GM23248 (cell line): ENCODE data around the gene TBC1D30. TPM values are rescaled to one million over a fixed set of nuclear protein-coding genes. Genes with fewer than 3 reads are reported as not detected.
"Not testable (repeated sequence)": the region's sequence is repeated elsewhere in the genome, so short reads cannot be mapped to it uniquely, and the experiment has no call there.

Experiments
- DNase-seq: peaks from one replicate; pipeline ENCODE4 v3.0.0-alpha.2; 2015
- H2AFZ ChIP-seq: fragments of 200-600 bp; sonication (generic); 2 replicates; pipeline ENCODE4 v1.6.1; 2016; ENCODE audit warnings: antibody characterized with exemption
- H3F3A ChIP-seq: fragments of 200-600 bp; sonication (generic); 2 replicates; pipeline ENCODE4 v1.6.1; 2016; ENCODE audit warnings: mild to moderate bottlenecking, antibody characterized with exemption, mixed run types; ENCODE audit not compliant: insufficient read depth
- H3K27ac ChIP-seq: fragments of 200-600 bp; sonication (generic); 2 replicates; pipeline ENCODE4 v1.5.1; 2016; ENCODE audit warnings: mild to moderate bottlenecking
- H3K27me3 ChIP-seq: fragments of 200-600 bp; sonication (generic); replicated peaks from 2 replicates; pipeline ENCODE4 v1.6.1; 2016; ENCODE audit warnings: mild to moderate bottlenecking; ENCODE audit not compliant: insufficient read depth
- H3K36me3 ChIP-seq: fragments of 200-600 bp; sonication (generic); 2 replicates; pipeline ENCODE4 v1.6.1; 2016; ENCODE audit warnings: low read depth, mild to moderate bottlenecking
- H3K4me1 ChIP-seq: fragments of 200-600 bp; sonication (generic); 2 replicates; pipeline ENCODE4 v1.6.1; 2016; ENCODE audit warnings: mild to moderate bottlenecking; ENCODE audit not compliant: insufficient read depth
- H3K4me2 ChIP-seq: fragments of 200-600 bp; sonication (generic); one replicate; pipeline ENCODE4 v1.6.1; 2016; ENCODE audit warnings: mild to moderate bottlenecking; ENCODE audit not compliant: unreplicated experiment
- H3K4me3 ChIP-seq: fragments of 200-600 bp; sonication (generic); 2 replicates; pipeline ENCODE4 v1.5.1; 2016; ENCODE audit warnings: mild to moderate bottlenecking
- H3K79me2 ChIP-seq: fragments of 200-600 bp; sonication (generic); 2 replicates; pipeline ENCODE4 v1.6.1; 2016; ENCODE audit warnings: mild to moderate bottlenecking; ENCODE audit not compliant: insufficient read depth
- H3K9ac ChIP-seq: fragments of 200-600 bp; sonication (generic); 2 replicates; pipeline ENCODE4 v1.6.1; 2016; ENCODE audit warnings: mild to moderate bottlenecking
- H3K9me2 ChIP-seq: fragments of 200-600 bp; sonication (generic); 2 replicates; pipeline ENCODE4 v1.6.1; 2016; ENCODE audit warnings: mixed run types, mild to moderate bottlenecking, moderate library complexity; ENCODE audit not compliant: insufficient read depth
- H3K9me3 ChIP-seq: fragments of 200-600 bp; sonication (generic); one replicate; pipeline ENCODE4 v1.6.1; 2017; ENCODE audit warnings: low read depth
- H4K20me1 ChIP-seq: fragments of 200-600 bp; sonication (generic); 2 replicates; pipeline ENCODE4 v1.6.0; 2016; ENCODE audit not compliant: insufficient read depth
- EZH2 ChIP-seq: fragments of 200-600 bp; sonication (generic); IDR thresholded peaks from 2 replicates; pipeline ENCODE4 v1.6.1; 2018; ENCODE audit warnings: antibody characterized with exemption, mild to moderate bottlenecking; ENCODE audit not compliant: insufficient read depth, poor library complexity, severe bottlenecking
- EZH2phosphoT487 ChIP-seq: fragments of 200-600 bp; sonication (generic); IDR thresholded peaks from 2 replicates; pipeline ENCODE4 v1.6.1; 2018; ENCODE audit warnings: antibody characterized with exemption, moderate library complexity, mild to moderate bottlenecking, low read depth; ENCODE audit not compliant: insufficient read depth
- WGBS, 2 experiments: methylation state at CpG; one replicate each; pipeline ENCODE4 v1.1.6; 2015 to 2017; ENCODE audit warnings: low lambda C conversion rate in 2 of 2, low coverage in 1 of 2; ENCODE audit errors: missing lambda C conversion rate in 2 of 2; 5-methylcytosine and 5-hydroxymethylcytosine counted together
- in situ Hi-C: fragments of 300-500 bp; cut with MboI; formaldehyde crosslinking; loops from 2 replicates; pipeline ENCODE4 v1.15.0; 2020
- polyA plus RNA-seq: library from polyadenylated mRNA; unstranded; fragments of >200 nt; fragmentation: Nextera tagmentation; extraction: Ambion mirVana; gene quantifications from 2 replicates; pipeline ENCODE4 v1.2.1, GENCODE V29; 2016
- total RNA-seq: library from RNA; depleted of rRNA; stranded (reverse); fragments of >200 nt; shearing (Covaris generic); gene quantifications from 2 replicates; pipeline ENCODE4 v1.2.3, GENCODE V29; 2014

The TBC1D30 gene
- total and polyA plus RNA-seq, 2 experiments from 2014 or later, result 0.49 TPM; not detected in 1

DNA sequence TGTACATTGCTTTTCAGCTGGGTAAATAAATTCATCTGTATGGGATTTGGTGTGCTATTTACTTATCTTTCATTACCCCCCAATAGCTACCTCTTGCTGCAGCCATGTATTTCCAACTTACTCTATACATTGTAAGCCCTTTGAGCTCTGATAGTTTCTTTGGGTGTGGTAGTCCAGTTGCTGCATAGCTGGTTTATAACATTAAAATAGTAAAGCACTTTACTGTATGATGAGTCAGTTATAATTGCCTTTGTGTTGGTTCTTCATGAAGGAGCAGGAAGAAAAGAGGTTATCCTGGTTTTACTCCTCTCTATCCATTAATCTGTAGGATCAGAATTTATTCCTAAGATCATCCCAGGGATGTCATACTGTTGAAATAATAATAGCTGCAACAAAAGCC is 15.7 kb downstream of the TBC1D30 start:
- Histone ChIP-seq H3K9me3 (no peaks in the 10 kb centered on the region), H3K79me2 (no peaks in the 10 kb centered on the region), H3K9ac (no peak overlapping the region), H4K20me1 (no peaks in the 10 kb centered on the region), H3K27me3 (peaks cover 18% of the 10 kb centered on the region; the same call in 1 of the 2 replicates), H3F3A (no peaks in the 10 kb centered on the region), H3K4me2 (no peak overlapping the region), H3K27ac (no peak overlapping the region), H3K36me3 (no peaks in the 10 kb centered on the region), H3K9me2 (no peaks in the 10 kb centered on the region), H3K4me1 (no peaks in the 10 kb centered on the region), H2AFZ (no peak overlapping the region), H3K4me3 (no peak overlapping the region)
- in situ Hi-C loops, result no loop called here
- TF ChIP-seq EZH2phosphoT487, result no peak
- no peak for TF ChIP-seq EZH2
- no peak for DNase-seq

GRCh38 chr12:64840949-64841717 is 16.7 kb downstream of the TBC1D30 start:
- Histone ChIP-seq H3K36me3 (no peaks in the 10 kb centered on the region), H3K9ac (no peak overlapping the region), H3K9me2 (no peaks in the 10 kb centered on the region), H3K27ac (no peak overlapping the region), H3K4me2 (no peak overlapping the region), H3K4me1 (no peaks in the 10 kb centered on the region), H2AFZ (no peak overlapping the region), H3F3A (no peaks in the 10 kb centered on the region), H3K79me2 (no peaks in the 10 kb centered on the region), H3K27me3 (peaks cover 18% of the 10 kb centered on the region; the same call in 1 of the 2 replicates), H4K20me1 (no peaks in the 10 kb centered on the region), H3K9me3 (no peaks in the 10 kb centered on the region), H3K4me3 (no peak overlapping the region)
- no peak for TF ChIP-seq EZH2phosphoT487
- TF ChIP-seq EZH2, result no peak
- DNase-seq, result no peak
- in situ Hi-C loops, result no loop called here
- 57 to 66% methylated on average over 5 of the region's 5 CpGs for WGBS, 2 experiments

GRCh38 chr12:64848409-64848808 is 24.0 kb downstream of the TBC1D30 start:
- H3K4me2 ChIP-seq, H4K20me1 ChIP-seq, H3K36me3 ChIP-seq, H3K9me3 ChIP-seq, H2AFZ ChIP-seq, in situ Hi-C loops, H3K9ac ChIP-seq, H3K9me2 ChIP-seq, H3K79me2 ChIP-seq, H3K4me1 ChIP-seq, DNase-seq, H3F3A ChIP-seq, H3K27ac ChIP-seq, H3K4me3 ChIP-seq: not testable (repeated sequence)
- 70 to 71% methylated on average over 4 of the region's 4 CpGs for WGBS, 2 experiments
- H3K27me3 ChIP-seq, result peaks cover 19% of the 10 kb centered on the region

GRCh38 chr12:64858882-64859605 is 34.6 kb downstream of the TBC1D30 start:
- WGBS, 2 experiments, result 60 to 62% methylated on average over 4 of the region's 4 CpGs
- Histone ChIP-seq H3K36me3 (no peaks in the 10 kb centered on the region), H2AFZ (no peak overlapping the region), H3K27ac (no peak overlapping the region), H3K9me3 (no peaks in the 10 kb centered on the region), H4K20me1 (no peaks in the 10 kb centered on the region), H3K4me3 (no peak overlapping the region), H3K9me2 (no peaks in the 10 kb centered on the region), H3K4me1 (no peaks in the 10 kb centered on the region), H3K4me2 (no peak overlapping the region), H3K27me3 (peaks cover 43% of the 10 kb centered on the region), H3F3A (no peaks in the 10 kb centered on the region), H3K9ac (no peak overlapping the region), H3K79me2 (no peaks in the 10 kb centered on the region)
- no peak for DNase-seq
- in situ Hi-C loops, result no loop called here
- TF ChIP-seq EZH2phosphoT487 (no peak), EZH2 (no peak)
